HG03460 (cell line): ENCODE results near the gene TTC9B.

Source experiments
- ATAC-seq: cut with Tn5 transposase; IDR thresholded peaks from one replicate; pipeline ENCODE4 v1.9.1; 2021; ENCODE audit not compliant: unreplicated experiment

Gene TTC9B

GRCh38 chr19:40249201-40249600 lies 31.0 kb upstream of the TTC9B start:
- no peak for ATAC-seq

GRCh38 chr19:40247735-40248262 lies 29.6 kb upstream of the TTC9B start:
- ATAC-seq: no peak

- ATAC-seq: no peak
These were observed 29.0 kb upstream of the TTC9B start for GRCh38 chr19:40247178-40247577.

- ATAC-seq: no peak
These were observed 28.3 kb upstream of the TTC9B start for GRCh38 chr19:40246292-40247073.

GRCh38 chr19:40245506-40246128 lies 27.4 kb upstream of the TTC9B start:
- no peak for ATAC-seq

GRCh38 chr19:40244579-40245317 lies 26.6 kb upstream of the TTC9B start:
- ATAC-seq: no peak

- no peak for ATAC-seq
These were observed 25.0 kb upstream of the TTC9B start for GRCh38 chr19:40243181-40243580.

- no peak for ATAC-seq
These were observed 24.3 kb upstream of the TTC9B start for GRCh38 chr19:40242480-40242879.

GRCh38 chr19:40241809-40242384 lies 23.7 kb upstream of the TTC9B start:
- no peak for ATAC-seq

- no peak for ATAC-seq
These were observed 23.1 kb upstream of the TTC9B start for GRCh38 chr19:40241125-40241808.

- no peak for ATAC-seq
These were observed 22.1 kb upstream of the TTC9B start for GRCh38 chr19:40240332-40240731.

GRCh38 chr19:40239415-40240226 lies 21.4 kb upstream of the TTC9B start:
- ATAC-seq: no peak

- no peak for ATAC-seq
These were observed 20.6 kb upstream of the TTC9B start for GRCh38 chr19:40238775-40239174.

GRCh38 chr19:40237791-40238190 lies 19.6 kb upstream of the TTC9B start:
- ATAC-seq: no peak

- no peak for ATAC-seq
These were observed 18.2 kb upstream of the TTC9B start for GRCh38 chr19:40236366-40236765.

- no peak for ATAC-seq
These were observed 17.8 kb upstream of the TTC9B start for GRCh38 chr19:40236026-40236355.

- no peak for ATAC-seq
These were observed 17.2 kb upstream of the TTC9B start for GRCh38 chr19:40235238-40236025.

GRCh38 chr19:40234429-40235237 lies 16.4 kb upstream of the TTC9B start:
- ATAC-seq: no peak
